Measurements from ENCODE around the gene TRAT1.

- TF ChIP-seq POLR2A (IDR thresholded peaks at IDR 0.05), result no peak
- no peak for TF ChIP-seq CTCF (IDR thresholded peaks at IDR 0.05)
These were observed 46.9 kb upstream of the TRAT1 start for GRCh38 chr3:108775649-108776048.

All from right lobe of liver (tissue), 4 donors.